Tibial artery (tissue), 4 donors: ENCODE measurements around the gene KDM4B.

Source experiments
- DNase-seq, 2 donors: peaks; one replicate each; pipeline ENCODE4 v3.0.0-alpha.2; 2019
- H3K27ac ChIP-seq, 2 donors: fragments of 200-600 bp; sonication (generic) in 1 of 2; 1 replicate in 1 of 2; 2 replicates in 1 of 2; pipeline ENCODE4 v1.5.1; 2018 to 2019; ENCODE audit warnings: mild to moderate bottlenecking in 1 of 2
- H3K27me3 ChIP-seq, 2 donors: fragments of 200-600 bp; sonication (generic) in 1 of 2; one replicate each; pipeline versions ENCODE4 v1.5.1 to v1.6.0; 2016 to 2019
- H3K36me3 ChIP-seq, 3 donors: fragments of 200-600 bp; sonication (generic) in 2 of 3; one replicate each; pipeline ENCODE4 v1.5.1; 2016 to 2019; ENCODE audit warnings: mild to moderate bottlenecking in 2 of 3
- H3K4me1 ChIP-seq, 4 donors: fragments of 200-600 bp; sonication (generic) in 2 of 4; 1 replicate in 3 of 4; 2 replicates in 1 of 4; pipeline ENCODE4 v1.5.1; 2016 to 2019
- H3K4me3 ChIP-seq, 2 donors: fragments of 200-600 bp; sonication (generic) in 1 of 2; 1 replicate in 1 of 2; 2 replicates in 1 of 2; pipeline ENCODE4 v1.5.1; 2018 to 2019; ENCODE audit warnings: mild to moderate bottlenecking in 2 of 2
- H3K9me3 ChIP-seq, 3 donors: fragments of 200-600 bp; sonication (generic) in 1 of 3; one replicate each; pipeline ENCODE4 v1.5.1; 2016 to 2019
- CTCF ChIP-seq, 2 experiments: fragments of 200-600 bp in 1 of 2; fragments of 450-650 bp in 1 of 2; IDR thresholded peaks; one replicate each; pipeline ENCODE4 v1.5.1; 2017 to 2019; ENCODE audit warnings: antibody characterized with exemption in 2 of 2, mild to moderate bottlenecking in 1 of 2, moderate library complexity in 1 of 2
- intact Hi-C: fragments of 100-400 bp; cut with DNase I; formaldehyde crosslinking; loops from one replicate; pipeline ENCODE4 v1.15.0; 2023; ENCODE audit warnings: low total_unique reads

KDM4B gene

GRCh38 chr19:5042556-5042955, 73.6 kb downstream of the KDM4B start:
- intact Hi-C loops: no loop called here
- H3K4me3 ChIP-seq: no peak overlapping the region
- DNase-seq: no peak
- peaks cover 0 to 33% (median 23%) of the 10 kb centered on the region in 4 donors for H3K4me1 ChIP-seq
- no peak overlapping the region for H3K27ac ChIP-seq
- H3K27me3 ChIP-seq: no peaks in the 10 kb centered on the region
- TF ChIP-seq CTCF (IDR thresholded peaks at IDR 0.05): no peak
- peaks cover 12 to 54% (median 47%) of the 10 kb centered on the region in 3 donors for H3K36me3 ChIP-seq
- H3K9me3 ChIP-seq: no peaks in the 10 kb centered on the region

GRCh38 chr19:5045029-5045428, 76.1 kb downstream of the KDM4B start:
- no peak overlapping the region for H3K4me3 ChIP-seq
- peaks cover 8 to 44% (median 39%) of the 10 kb centered on the region in 4 donors for H3K4me1 ChIP-seq
- TF ChIP-seq CTCF (IDR thresholded peaks at IDR 0.05): no peak
- H3K9me3 ChIP-seq: no peaks in the 10 kb centered on the region
- peaks cover 10 to 55% (median 55%) of the 10 kb centered on the region in 3 donors for H3K36me3 ChIP-seq
- intact Hi-C loops: loop anchor here (5.0 kb wide), 2 partner anchors 82 to 532 kb away; no protein-coding TSS in a partner anchor
- H3K27ac ChIP-seq: no peak overlapping the region
- H3K27me3 ChIP-seq: no peaks in the 10 kb centered on the region
- no peak for DNase-seq

- intact Hi-C loops: loop anchor here (5.0 kb wide), 2 partner anchors 81 to 531 kb away; no protein-coding TSS in a partner anchor
- H3K27ac ChIP-seq: peak overlapping the region; percentile 60 to 64
Measured at GRCh38 chr19:5045956-5046338, 77.0 kb downstream of the KDM4B start.

GRCh38 chr19:5046339-5047039, 77.6 kb downstream of the KDM4B start:
- DNase-seq: peak; percentile 54 to 83
- no peak for TF ChIP-seq CTCF (IDR thresholded peaks at IDR 0.05)
- intact Hi-C loops: loop anchor here (5.0 kb wide), 2 partner anchors 81 to 531 kb away; no protein-coding TSS in a partner anchor
- Histone ChIP-seq H3K4me3 (no peak overlapping the region), H3K9me3 (no peaks in the 10 kb centered on the region), H3K27ac (peak overlapping the region; percentile 60 to 64), H3K27me3 (no peaks in the 10 kb centered on the region), H3K4me1 (peaks cover 8 to 44% (median 39%) of the 10 kb centered on the region in 4 donors), H3K36me3 (peaks cover 0 to 55% (median 42%) of the 10 kb centered on the region in 3 donors)

More at GRCh38 chr19:5045956-5046338, 77.0 kb downstream of the KDM4B start:
- peaks cover 8 to 44% (median 39%) of the 10 kb centered on the region in 4 donors for H3K4me1 ChIP-seq
- H3K36me3 ChIP-seq: peaks cover under 1 to 55% (median 45%) of the 10 kb centered on the region in 3 donors
- TF ChIP-seq CTCF (IDR thresholded peaks at IDR 0.05): no peak
- no peaks in the 10 kb centered on the region for H3K27me3 ChIP-seq
- no peak overlapping the region for H3K4me3 ChIP-seq
- H3K9me3 ChIP-seq: no peaks in the 10 kb centered on the region
- DNase-seq: no peak

GRCh38 chr19:5047251-5047935, 78.5 kb downstream of the KDM4B start:
- peaks cover 8 to 44% (median 39%) of the 10 kb centered on the region in 4 donors for H3K4me1 ChIP-seq
- H3K9me3 ChIP-seq: no peaks in the 10 kb centered on the region
- intact Hi-C loops: loop anchor here (5.0 kb wide), 2 partner anchors 80 to 530 kb away; no protein-coding TSS in a partner anchor
- no peaks in the 10 kb centered on the region for H3K27me3 ChIP-seq
- peak overlapping the region; percentile 60 to 64 for H3K27ac ChIP-seq
- H3K4me3 ChIP-seq: no peak overlapping the region
- TF ChIP-seq CTCF (IDR thresholded peaks at IDR 0.05): no peak
- DNase-seq: no peak
- peaks cover 0 to 55% (median 42%) of the 10 kb centered on the region in 3 donors for H3K36me3 ChIP-seq
